Measurements from ENCODE around the gene MOB3C. TPM values are rescaled to one million over a fixed set of nuclear protein-coding genes. Genes with fewer than 3 reads are reported as not detected.

The MOB3C gene
- total RNA-seq, 2 experiments from 2014 or later = 2.7 to 3.8 TPM

DNA sequence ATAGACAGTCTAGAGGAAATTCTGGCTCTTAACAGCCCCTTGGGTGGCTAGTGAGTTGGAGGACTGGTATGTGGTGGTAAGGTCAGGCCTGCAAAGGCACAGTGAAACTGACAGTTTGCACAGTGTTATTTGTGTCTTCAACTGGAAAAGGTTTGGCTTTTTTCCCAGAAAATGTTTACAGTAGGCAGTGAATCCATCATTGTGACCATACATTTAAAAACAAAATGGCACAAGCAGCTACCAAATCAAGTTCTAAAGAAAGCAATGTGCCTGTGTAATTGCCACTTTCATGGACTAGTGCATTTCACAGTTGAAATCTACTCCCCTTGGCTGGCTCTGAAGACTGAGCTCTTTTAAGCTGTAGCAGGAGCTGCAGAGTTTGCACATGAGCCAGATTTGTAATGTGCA lies 26.8 kb upstream of the MOB3C start:
- no peak overlapping the region for H2AFZ ChIP-seq (ENCODE audit: low read length)
- H3K9me2 ChIP-seq (ENCODE audit: insufficient read depth, low read length) = no peaks in the 10 kb centered on the region
- no peak for DNase-seq (ENCODE audit: low spot score)
- no TSS peak for BruUV-seq (replicated peaks)
- no peaks in the 10 kb centered on the region for H3K4me1 ChIP-seq (ENCODE audit: insufficient read depth, low read length, poor library complexity, severe bottlenecking)
- POLR2A ChIA-PET = interaction anchor here (0.7 to 1.7 kb wide), 2 partner anchors 13 to 69 kb away, joined by 3 to 5 read pairs; no protein-coding TSS in a partner anchor
- no peak overlapping the region for H3K4me3 ChIP-seq (ENCODE audit: low read depth, low read length, poor library complexity, severe bottlenecking)
- no peak for TF ChIP-seq CTCF (conservative IDR thresholded peaks at IDR 0.05; ENCODE audit: low read length)
- no peak for TF ChIP-seq EZH2phosphoT487 (IDR thresholded peaks at IDR 0.05; ENCODE audit: borderline replicate concordance, low read depth, low read length)
- no peaks in the 10 kb centered on the region for H4K20me1 ChIP-seq (ENCODE audit: insufficient read depth, low read length)
- H3K4me2 ChIP-seq (ENCODE audit: low read length) = no peak overlapping the region
- H3K79me2 ChIP-seq (ENCODE audit: insufficient read depth, low read depth, low read length) = no peaks in the 10 kb centered on the region
- H3K36me3 ChIP-seq (ENCODE audit: insufficient read depth, low read length) = peaks cover 12% of the 10 kb centered on the region
- no peak overlapping the region for H3K27ac ChIP-seq (ENCODE audit: low read depth, low read length, poor library complexity, severe bottlenecking)
- H3K9me3 ChIP-seq (ENCODE audit: low read length) = 0 out of 2 replicates have a peak, but pooled peaks cover 2% of the 10 kb centered on the region
- CTCF ChIA-PET (ENCODE audit: unreplicated experiment) = no interaction called here
- intact Hi-C loops (cut with micrococcal nuclease; ENCODE audit: unreplicated experiment) = no loop called here

GRCh38 chr1:46642115-46642680 lies 25.6 kb upstream of the MOB3C start:
- Histone ChIP-seq H4K20me1 (ENCODE audit: insufficient read depth, low read length) (no peaks in the 10 kb centered on the region), H3K4me1 (ENCODE audit: insufficient read depth, low read length, poor library complexity, severe bottlenecking) (no peaks in the 10 kb centered on the region), H3K4me2 (ENCODE audit: low read length) (no peak overlapping the region), H3K4me3 (ENCODE audit: low read depth, low read length, poor library complexity, severe bottlenecking) (no peak overlapping the region), H3K36me3 (ENCODE audit: insufficient read depth, low read length) (peaks cover 1% of the 10 kb centered on the region; the same call in 1 of the 2 replicates), H3K27ac (ENCODE audit: low read depth, low read length, poor library complexity, severe bottlenecking) (no peak overlapping the region), H3K9me3 (ENCODE audit: low read length) (no peaks in the 10 kb centered on the region), H3K79me2 (ENCODE audit: insufficient read depth, low read depth, low read length) (no peaks in the 10 kb centered on the region), H3K9me2 (ENCODE audit: insufficient read depth, low read length) (no peaks in the 10 kb centered on the region), H2AFZ (ENCODE audit: low read length) (no peak overlapping the region)
- BruUV-seq (replicated peaks) = no TSS peak
- TF ChIP-seq CTCF (conservative IDR thresholded peaks at IDR 0.05; ENCODE audit: low read length) = no peak
- no peak for TF ChIP-seq EZH2phosphoT487 (IDR thresholded peaks at IDR 0.05; ENCODE audit: borderline replicate concordance, low read depth, low read length)
- CTCF ChIA-PET (ENCODE audit: unreplicated experiment) = interaction anchor here (0.5 kb wide), 1 partner anchor 95 kb away, joined by 4 read pairs; no protein-coding TSS in a partner anchor
- intact Hi-C loops (cut with micrococcal nuclease; ENCODE audit: unreplicated experiment) = no loop called here
- no peak for DNase-seq (ENCODE audit: low spot score)
- POLR2A ChIA-PET = interaction anchor here (1.7 kb wide), 1 partner anchor 11 kb away, joined by 5 read pairs; no protein-coding TSS in a partner anchor

GRCh38 chr1:46639547-46639946 lies 22.9 kb upstream of the MOB3C start:
- POLR2A ChIA-PET = interaction anchor here (0.6 kb wide), 2 partner anchors 9 to 291 kb away, joined by 4 to 6 read pairs; no protein-coding TSS in a partner anchor
- no peak overlapping the region for H3K27ac ChIP-seq (ENCODE audit: low read depth, low read length, poor library complexity, severe bottlenecking)
- no peaks in the 10 kb centered on the region for H3K4me1 ChIP-seq (ENCODE audit: insufficient read depth, low read length, poor library complexity, severe bottlenecking)
- no peaks in the 10 kb centered on the region for H3K9me3 ChIP-seq (ENCODE audit: low read length)
- CTCF ChIA-PET (ENCODE audit: unreplicated experiment) = no interaction called here
- no peak for TF ChIP-seq EZH2phosphoT487 (IDR thresholded peaks at IDR 0.05; ENCODE audit: borderline replicate concordance, low read depth, low read length)
- no peak for TF ChIP-seq CTCF (conservative IDR thresholded peaks at IDR 0.05; ENCODE audit: low read length)
- H3K79me2 ChIP-seq (ENCODE audit: insufficient read depth, low read depth, low read length) = no peaks in the 10 kb centered on the region
- intact Hi-C loops (cut with micrococcal nuclease; ENCODE audit: unreplicated experiment) = no loop called here
- DNase-seq (ENCODE audit: low spot score) = no peak
- no peaks in the 10 kb centered on the region for H3K9me2 ChIP-seq (ENCODE audit: insufficient read depth, low read length)
- H2AFZ ChIP-seq (ENCODE audit: low read length) = no peak overlapping the region
- no peak overlapping the region for H3K4me3 ChIP-seq (ENCODE audit: low read depth, low read length, poor library complexity, severe bottlenecking)
- BruUV-seq (replicated peaks) = no TSS peak
- peaks cover 16% of the 10 kb centered on the region; the same call in 1 of the 2 replicates for H3K36me3 ChIP-seq (ENCODE audit: insufficient read depth, low read length)
- no peaks in the 10 kb centered on the region for H4K20me1 ChIP-seq (ENCODE audit: insufficient read depth, low read length)
- H3K4me2 ChIP-seq (ENCODE audit: low read length) = no peak overlapping the region

Data from OCI-LY7 (cell line).